Stimulated activated naive CD4-positive, alpha-beta T cell treated with Interleukin-2 at 50 U/mL for 16 hours (primary cell): ENCODE results near the gene RBL1.

ENCODE experiments used
- DNase-seq: peaks from one replicate; lab custom pipeline; 2025; lab: John Stamatoyannopoulos, UW

Gene RBL1

GRCh38 chr20:36950414-36951197, 145.2 kb downstream of the RBL1 start:
- no peak for DNase-seq
